HEK293T (cell line): ENCODE data around the gene N4BP2L2.

Experiments used
- CTCF ChIA-PET: fragments of 350-600 bp; formaldehyde crosslinking; extraction: SDS; loops from one replicate; lab custom pipeline; 2021; ENCODE audit warnings: antibody characterized with exemption, inconsistent platforms; lab: Yijun Ruan, JAX
- POLR2A ChIA-PET: fragments of 350-600 bp; formaldehyde crosslinking; extraction: SDS; loops from one replicate; lab custom pipeline; 2020; ENCODE audit warnings: antibody characterized with exemption, inconsistent platforms; lab: Yijun Ruan, JAX
- DNase-seq: peaks from one replicate; pipeline ENCODE4 v3.0.0; 2012; ENCODE audit warnings: mixed read lengths; ENCODE audit errors: extremely low spot score
- ARNT ChIP-seq: fragments of 450-650 bp; IDR thresholded peaks from 2 replicates; pipeline ENCODE4 v1.6.1; 2017; ENCODE audit warnings: mild to moderate bottlenecking
- BHLHE40 ChIP-seq: fragments of 450-650 bp; IDR thresholded peaks from 2 replicates; pipeline ENCODE4 v1.6.1; 2016; ENCODE audit warnings: mild to moderate bottlenecking, moderate library complexity, borderline replicate concordance
- CTBP1 ChIP-seq: fragments of 450-650 bp; IDR thresholded peaks from 2 replicates; pipeline ENCODE4 v1.6.1; 2016; ENCODE audit warnings: borderline replicate concordance
- ELF4 ChIP-seq: fragments of 450-650 bp; IDR thresholded peaks from 2 replicates; pipeline ENCODE4 v1.6.1; 2017; ENCODE audit warnings: antibody characterized with exemption
- FOXA1 ChIP-seq: fragments of 450-650 bp; IDR thresholded peaks from 2 replicates; pipeline ENCODE4 v1.6.1; 2016; ENCODE audit warnings: mild to moderate bottlenecking
- FOXK2 ChIP-seq: fragments of 450-650 bp; IDR thresholded peaks from 2 replicates; pipeline ENCODE4 v1.6.1; 2016; ENCODE audit warnings: mild to moderate bottlenecking
- FOXM1 ChIP-seq: fragments of 450-650 bp; IDR thresholded peaks from 2 replicates; pipeline ENCODE4 v1.6.1; 2017; ENCODE audit warnings: mild to moderate bottlenecking, borderline replicate concordance
- HDGF ChIP-seq: fragments of 450-650 bp; IDR thresholded peaks from 2 replicates; pipeline ENCODE4 v1.6.1; 2017; ENCODE audit warnings: antibody characterized with exemption, borderline replicate concordance
- L3MBTL2 ChIP-seq: fragments of 450-650 bp; conservative IDR thresholded peaks from 2 replicates; pipeline ENCODE4 v1.6.1; 2016; ENCODE audit warnings: mild to moderate bottlenecking
- LEF1 ChIP-seq: fragments of 450-650 bp; IDR thresholded peaks from 2 replicates; pipeline ENCODE4 v1.6.1; 2017; ENCODE audit warnings: mild to moderate bottlenecking, borderline replicate concordance
- NFRKB ChIP-seq: fragments of 450-650 bp; IDR thresholded peaks from 2 replicates; pipeline ENCODE4 v1.6.1; 2016; ENCODE audit warnings: mild to moderate bottlenecking, moderate library complexity
- SP1 ChIP-seq: fragments of 450-650 bp; IDR thresholded peaks from 2 replicates; pipeline ENCODE4 v1.6.1; 2017
- SUZ12 ChIP-seq: fragments of 450-650 bp; IDR thresholded peaks from 2 replicates; pipeline ENCODE4 v1.6.1; 2016; ENCODE audit warnings: mild to moderate bottlenecking
- TARDBP ChIP-seq: fragments of 450-650 bp; IDR thresholded peaks from 2 replicates; pipeline ENCODE4 v1.6.1; 2016
- ZNF384 ChIP-seq: fragments of 450-650 bp; IDR thresholded peaks from 2 replicates; pipeline ENCODE4 v1.6.1; 2016
- TF ChIP-seq, protein P1 (sequence below): fragments of 450-650 bp; IDR thresholded peaks from 2 replicates; pipeline ENCODE4 v1.6.1; 2016

Gene N4BP2L2

DNA sequence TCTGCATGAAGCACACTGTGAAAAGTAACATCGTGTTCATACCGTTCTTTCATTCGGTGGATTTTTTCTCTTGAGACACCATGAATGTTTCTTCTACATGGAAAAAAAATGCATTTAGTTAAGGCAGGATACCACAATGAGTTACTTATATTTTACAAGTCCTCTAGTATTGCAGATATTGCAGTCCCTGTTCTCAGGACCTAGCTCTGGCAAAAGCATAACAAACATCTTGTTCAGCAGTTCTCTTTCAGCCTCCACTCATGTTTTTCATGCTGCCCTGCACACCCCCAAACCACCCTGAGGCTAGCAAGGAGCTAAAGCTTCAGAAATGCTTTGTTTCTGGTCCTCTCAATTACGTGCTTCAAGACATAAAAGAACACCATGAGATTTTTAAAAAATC, 135.5 kb downstream of the N4BP2L2 start:
- no peak for DNase-seq
- ChIA-PET POLR2A (no interaction called here), CTCF (no interaction called here)
- TF ChIP-seq ZNF384 = no peak
- no peak for TF ChIP-seq L3MBTL2
- no peak for TF ChIP-seq LEF1
- TF ChIP-seq FOXK2 = no peak
- no peak for TF ChIP-seq CTBP1
- no peak for TF ChIP-seq ARNT
- no peak for TF ChIP-seq TARDBP
- no peak for TF ChIP-seq NFRKB
- TF ChIP-seq HDGF = no peak
- no peak for TF ChIP-seq ELF4
- TF ChIP-seq, protein P1, sequence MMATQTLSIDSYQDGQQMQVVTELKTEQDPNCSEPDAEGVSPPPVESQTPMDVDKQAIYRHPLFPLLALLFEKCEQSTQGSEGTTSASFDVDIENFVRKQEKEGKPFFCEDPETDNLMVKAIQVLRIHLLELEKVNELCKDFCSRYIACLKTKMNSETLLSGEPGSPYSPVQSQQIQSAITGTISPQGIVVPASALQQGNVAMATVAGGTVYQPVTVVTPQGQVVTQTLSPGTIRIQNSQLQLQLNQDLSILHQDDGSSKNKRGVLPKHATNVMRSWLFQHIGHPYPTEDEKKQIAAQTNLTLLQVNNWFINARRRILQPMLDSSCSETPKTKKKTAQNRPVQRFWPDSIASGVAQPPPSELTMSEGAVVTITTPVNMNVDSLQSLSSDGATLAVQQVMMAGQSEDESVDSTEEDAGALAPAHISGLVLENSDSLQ = no peak
- TF ChIP-seq SP1 = no peak
- TF ChIP-seq SUZ12 = no peak
- no peak for TF ChIP-seq BHLHE40
- TF ChIP-seq FOXM1 = no peak

DNA sequence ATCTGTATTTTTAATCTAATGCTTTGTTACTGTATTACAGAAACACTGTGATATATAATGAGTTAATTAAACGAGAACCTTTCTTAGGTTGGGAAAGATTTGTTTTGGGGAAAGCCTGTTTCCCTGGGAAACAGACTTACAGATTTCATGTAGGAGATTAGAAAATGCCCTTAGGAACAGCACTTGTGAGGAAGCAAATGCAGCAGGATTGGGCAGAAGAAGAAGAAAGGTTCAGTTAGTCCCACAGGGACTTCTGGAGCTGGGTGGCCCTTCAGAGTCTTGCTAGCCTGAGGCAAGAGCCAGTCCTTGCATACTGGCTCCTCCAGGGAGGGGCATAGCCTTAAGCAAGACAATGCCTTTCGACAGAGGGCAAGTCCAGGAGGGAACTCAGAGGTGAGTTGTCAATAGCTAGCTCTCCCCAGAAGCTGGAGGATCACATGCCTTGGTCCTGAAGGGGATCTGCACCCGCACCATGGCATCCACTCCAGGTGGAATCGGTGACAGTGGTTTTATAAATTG, 147.4 kb downstream of the N4BP2L2 start:
- CTCF ChIA-PET = interaction anchor here (0.6 kb wide), 1 partner anchor 637 kb away, joined by 3 read pairs; no protein-coding TSS in a partner anchor
- no peak for TF ChIP-seq NFRKB
- no peak for TF ChIP-seq ELF4
- no peak for TF ChIP-seq L3MBTL2
- TF ChIP-seq LEF1 = no peak
- TF ChIP-seq HDGF = no peak
- no peak for TF ChIP-seq BHLHE40
- no peak for TF ChIP-seq ARNT
- no peak for TF ChIP-seq TARDBP
- no peak for TF ChIP-seq FOXA1
- POLR2A ChIA-PET = no interaction called here
- DNase-seq = no peak

DNA sequence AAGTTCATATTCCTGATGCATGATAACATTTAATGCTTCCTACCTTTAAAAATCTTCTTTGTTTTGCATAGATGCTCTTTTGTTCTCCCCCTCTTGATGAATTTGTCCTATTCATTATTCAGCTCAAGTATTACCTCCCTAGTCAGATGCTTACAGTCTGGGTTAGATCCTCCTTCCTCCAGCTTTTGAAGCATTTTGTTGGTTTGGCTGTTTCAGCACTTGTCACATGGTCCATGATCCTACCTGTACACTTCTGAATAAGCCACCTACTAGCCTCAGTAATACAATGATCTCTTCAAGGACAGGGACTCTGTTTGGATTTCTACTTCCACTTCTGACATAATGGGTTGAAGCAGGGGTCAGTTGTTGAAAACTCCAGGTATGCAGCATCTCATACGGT, 148.1 kb downstream of the N4BP2L2 start:
- ChIA-PET CTCF (no interaction called here), POLR2A (no interaction called here)
- no peak for DNase-seq
- TF ChIP-seq NFRKB = no peak

DNA sequence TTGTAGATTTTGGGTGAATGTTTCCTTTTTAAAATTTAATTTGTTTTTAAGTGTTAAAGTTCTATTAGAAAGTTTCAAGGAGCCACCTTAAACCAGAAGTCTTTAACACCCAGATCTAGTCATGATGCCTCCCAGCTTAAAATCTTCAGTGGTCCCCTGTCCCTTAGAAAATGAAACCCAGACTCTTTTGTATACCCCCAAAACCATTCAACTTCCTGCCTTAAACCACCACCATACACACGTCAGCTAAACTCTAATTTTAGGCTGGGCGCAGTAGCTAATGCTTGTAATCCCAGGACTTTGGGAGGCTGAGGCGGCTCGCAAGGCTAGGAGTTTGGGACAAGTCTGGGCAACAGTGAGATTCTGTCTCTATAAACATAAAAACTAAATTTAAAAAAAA, 148.5 kb downstream of the N4BP2L2 start:
- TF ChIP-seq FOXA1 = no peak
- TF ChIP-seq, protein P1 = no peak
- TF ChIP-seq ZNF384 = no peak
- no peak for TF ChIP-seq L3MBTL2
- TF ChIP-seq CTBP1 = no peak
- no peak for TF ChIP-seq HDGF
- no peak for TF ChIP-seq ARNT
- no peak for TF ChIP-seq NFRKB
- no peak for TF ChIP-seq TARDBP
- no peak for TF ChIP-seq BHLHE40
- no peak for TF ChIP-seq ELF4
- no peak for TF ChIP-seq FOXM1
- TF ChIP-seq SP1 = no peak
- no peak for TF ChIP-seq SUZ12
- TF ChIP-seq LEF1 = no peak
- TF ChIP-seq FOXK2 = no peak
- ChIA-PET POLR2A (no interaction called here), CTCF (no interaction called here)
- DNase-seq = no peak

DNA sequence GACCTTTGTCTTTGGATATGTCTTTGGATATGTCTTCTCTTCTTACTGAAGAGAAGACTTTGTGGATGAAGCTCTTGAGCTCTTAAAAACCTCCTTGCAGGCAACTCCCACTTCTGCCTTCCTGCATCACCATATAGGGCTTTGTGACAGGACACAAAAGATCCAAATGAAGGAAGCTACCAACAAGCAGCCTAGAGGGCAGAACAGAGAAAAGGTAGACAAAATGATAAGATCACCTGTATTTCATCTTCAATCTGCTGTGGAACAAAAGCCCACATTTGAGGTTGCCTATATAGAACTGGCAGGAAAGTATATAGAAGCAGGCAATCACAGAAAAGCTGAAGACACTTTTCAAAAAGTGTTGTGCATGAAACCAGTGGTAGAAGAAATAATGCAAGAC, 153.2 kb downstream of the N4BP2L2 start:
- ChIA-PET CTCF (no interaction called here), POLR2A (no interaction called here)
- DNase-seq = no peak
- TF ChIP-seq, protein P1 = no peak
- TF ChIP-seq BHLHE40 = no peak
- TF ChIP-seq CTBP1 = no peak
- no peak for TF ChIP-seq FOXM1
- TF ChIP-seq ZNF384 = no peak
- TF ChIP-seq SP1 = no peak
- TF ChIP-seq LEF1 = no peak
- no peak for TF ChIP-seq HDGF
- no peak for TF ChIP-seq L3MBTL2
- TF ChIP-seq FOXK2 = no peak
- no peak for TF ChIP-seq SUZ12
- no peak for TF ChIP-seq FOXA1
- TF ChIP-seq NFRKB = no peak
- TF ChIP-seq ARNT = no peak
- TF ChIP-seq TARDBP = no peak
- TF ChIP-seq ELF4 = no peak

DNA sequence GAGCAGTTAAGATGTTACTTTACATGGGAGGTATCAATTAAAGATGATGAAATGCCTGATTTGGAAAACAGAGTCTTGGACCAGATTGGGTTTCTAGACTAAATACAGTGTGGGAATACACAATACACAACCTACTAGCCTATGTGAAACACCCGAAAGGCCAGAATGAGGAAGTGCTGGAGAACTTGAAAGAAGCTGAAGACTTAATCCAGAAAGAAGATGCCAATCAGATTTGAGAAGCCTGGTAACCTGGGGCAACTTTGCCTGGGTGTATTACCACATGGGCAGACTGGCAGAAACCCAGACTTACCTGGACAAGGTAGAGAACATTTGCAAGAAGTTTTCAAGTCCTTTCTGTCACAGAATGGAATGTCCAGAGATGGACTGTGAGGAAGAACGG, 153.9 kb downstream of the N4BP2L2 start:
- CTCF ChIA-PET = interaction anchor here (0.6 kb wide), 1 partner anchor 21 kb away, joined by 7 read pairs; no protein-coding TSS in a partner anchor
- TF ChIP-seq FOXA1 (no peak), TARDBP (no peak), L3MBTL2 (no peak), ELF4 (no peak), SP1 (no peak), FOXM1 (no peak), ZNF384 (no peak), HDGF (no peak), NFRKB (no peak), ARNT (no peak), CTBP1 (no peak), BHLHE40 (no peak), LEF1 (no peak), FOXK2 (no peak), SUZ12 (no peak)
- TF ChIP-seq, protein P1 = no peak

More for the DNA sequence above, 153.9 kb downstream of the N4BP2L2 start:
- DNase-seq = no peak
- POLR2A ChIA-PET = no interaction called here
